T follicular helper cell (primary cell): ENCODE results near the gene HP.
"Not testable (repeated sequence)": the region's sequence is repeated elsewhere in the genome, so short reads cannot be mapped to it uniquely, and the experiment has no call there.

Experiments
- DNase-seq: peaks from one replicate; pipeline ENCODE4 v3.0.0-alpha.2; 2020; ENCODE audit warnings: low read depth
- total RNA-seq, 2 experiments: gene quantifications; one replicate each; lab custom pipeline; 2026; lab: John Stamatoyannopoulos, UW

HP gene, protein sequence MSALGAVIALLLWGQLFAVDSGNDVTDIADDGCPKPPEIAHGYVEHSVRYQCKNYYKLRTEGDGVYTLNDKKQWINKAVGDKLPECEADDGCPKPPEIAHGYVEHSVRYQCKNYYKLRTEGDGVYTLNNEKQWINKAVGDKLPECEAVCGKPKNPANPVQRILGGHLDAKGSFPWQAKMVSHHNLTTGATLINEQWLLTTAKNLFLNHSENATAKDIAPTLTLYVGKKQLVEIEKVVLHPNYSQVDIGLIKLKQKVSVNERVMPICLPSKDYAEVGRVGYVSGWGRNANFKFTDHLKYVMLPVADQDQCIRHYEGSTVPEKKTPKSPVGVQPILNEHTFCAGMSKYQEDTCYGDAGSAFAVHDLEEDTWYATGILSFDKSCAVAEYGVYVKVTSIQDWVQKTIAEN
- 0 reads per million in 2 experiments for total RNA-seq

- not testable (repeated sequence) for DNase-seq
These were observed at the start of gene HP for GRCh38 chr16:72054254-72054847. Gene HP (plus strand): TSS chr16:72054505. CDS start chr16:72054653, 148 bp downstream.

- not testable (repeated sequence) for DNase-seq
These were observed 46.3 kb upstream of the HP start for GRCh38 chr16:72008065-72008423.

DNA sequence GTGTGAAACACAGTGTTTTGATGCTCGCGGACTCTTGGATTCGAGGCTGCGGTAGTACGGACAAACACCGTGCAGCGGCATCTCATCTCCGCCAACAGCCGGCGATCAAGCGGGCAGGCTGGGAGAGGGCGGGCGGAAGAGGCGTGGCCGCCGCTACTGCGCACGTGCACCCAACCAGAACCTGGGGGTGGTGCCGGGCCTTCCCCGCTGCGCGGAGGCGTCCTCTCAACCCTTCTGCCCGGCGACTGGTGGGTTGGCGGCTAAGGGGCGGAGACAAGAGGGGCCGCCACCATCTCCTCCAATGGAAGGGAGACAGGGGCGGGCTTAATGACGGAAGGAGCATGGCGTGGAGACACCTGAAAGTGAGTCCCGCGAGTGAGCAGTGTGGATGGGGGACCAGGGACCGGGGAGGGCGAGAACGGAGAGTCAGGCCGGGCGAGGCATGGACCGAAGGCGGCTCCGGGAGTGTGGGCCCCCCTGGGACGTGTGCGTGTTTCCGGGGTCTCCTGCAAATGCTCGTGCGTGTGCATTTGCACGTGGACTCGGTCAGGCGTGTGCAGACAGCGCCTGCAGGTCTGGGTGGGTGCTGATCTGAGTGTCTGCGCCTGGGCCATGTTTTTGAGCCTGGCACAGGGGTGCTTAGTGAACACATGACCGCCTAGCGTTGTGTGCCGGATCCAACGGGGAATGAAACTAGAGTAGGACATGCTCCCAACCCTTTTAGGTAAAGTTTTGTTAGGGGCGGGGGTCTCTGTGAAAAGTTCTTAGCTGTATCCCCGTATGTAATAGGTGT is 45.7 kb upstream of the HP start, which contains the start of gene DHODH:
TSS of gene DHODH (plus strand) at position 321 of the 793 bp plus-strand sequence. CDS start at position 342, 21 bp downstream.
- DNase-seq, result peak; percentile 97

DNA sequence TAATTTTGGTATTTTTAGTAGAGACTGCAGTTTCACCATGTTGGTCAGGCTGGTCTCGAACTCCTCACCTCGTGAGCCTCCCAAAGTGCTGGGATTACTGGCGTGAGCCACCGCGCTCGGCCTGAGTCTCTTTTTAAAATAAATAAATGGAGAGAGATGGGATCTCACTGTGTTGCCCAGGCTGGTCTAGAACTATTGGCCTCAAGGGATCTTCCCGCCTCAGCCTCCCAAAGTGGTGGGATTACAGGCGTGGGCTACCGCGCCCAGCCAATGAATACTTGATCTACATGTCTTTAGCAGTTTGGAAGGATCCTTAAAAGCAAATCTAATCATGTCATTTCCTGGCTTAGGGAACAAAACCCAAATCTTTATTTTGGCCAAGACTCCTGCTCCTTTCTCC is 44.5 kb upstream of the HP start:
- no peak for DNase-seq

DNA sequence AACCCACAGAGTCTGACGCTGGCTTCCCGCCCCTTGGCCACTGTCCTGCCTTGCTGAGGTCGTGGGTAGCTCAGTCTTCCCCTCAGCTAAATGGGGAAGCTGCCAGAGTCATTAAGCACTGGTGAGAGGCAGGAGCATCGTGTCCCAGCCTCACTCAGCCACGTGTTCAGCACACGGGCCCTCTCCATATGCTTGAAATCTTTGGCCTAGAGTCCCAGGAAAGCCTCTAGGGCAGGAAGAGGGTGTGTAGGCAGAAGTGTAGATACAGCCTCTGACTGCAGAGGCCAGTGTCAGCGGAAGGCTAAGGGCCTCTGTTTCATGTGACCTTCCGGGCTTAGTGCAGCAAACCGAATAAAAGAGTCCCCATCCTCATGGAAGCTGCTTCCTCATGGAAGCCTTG is 41.7 kb upstream of the HP start:
- DNase-seq, result no peak

- DNase-seq, result no peak
These were observed 40.9 kb upstream of the HP start for GRCh38 chr16:72013389-72013788.

GRCh38 chr16:72013888-72014581 is 40.3 kb upstream of the HP start:
- DNase-seq, result no peak

DNA sequence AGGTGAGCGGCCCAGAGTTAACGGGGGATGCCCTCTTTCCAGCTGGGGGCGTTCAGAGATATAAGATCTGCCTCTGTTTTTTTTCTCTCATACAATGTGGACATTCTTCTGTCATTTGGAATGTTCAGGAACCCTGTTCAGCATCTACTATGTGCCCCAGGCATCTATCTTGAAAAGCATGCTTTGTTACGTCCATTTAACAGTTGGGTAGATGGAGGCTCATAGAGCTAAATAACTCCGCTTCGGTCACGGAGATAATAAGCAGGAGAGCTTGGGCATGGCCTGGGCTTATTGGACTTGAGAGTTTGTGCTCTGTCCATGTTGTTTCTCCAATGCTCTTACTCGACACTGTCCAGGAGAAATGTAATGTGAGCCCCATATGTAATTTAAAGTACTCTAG is 39.6 kb upstream of the HP start:
- no peak for DNase-seq

DNA sequence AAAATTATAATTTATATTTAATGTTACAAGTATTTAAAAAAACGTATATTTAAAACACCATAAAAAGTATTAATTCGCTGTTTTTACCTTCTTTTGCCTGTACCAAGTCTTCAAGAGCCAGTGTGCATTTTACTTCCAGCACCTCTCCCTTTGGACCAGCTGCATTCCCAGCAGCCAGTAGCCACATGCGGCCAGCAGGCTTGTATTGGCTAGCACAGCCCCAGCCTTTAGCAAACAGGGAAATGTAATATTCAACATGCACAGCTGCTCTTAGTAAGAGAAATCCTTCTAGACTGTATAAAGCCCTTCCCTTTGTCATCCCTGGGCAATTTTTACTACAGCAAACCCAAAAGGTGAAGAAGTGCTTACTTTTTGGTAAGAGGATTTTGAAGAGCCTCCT is 39.2 kb upstream of the HP start:
- DNase-seq, result no peak

- no peak for DNase-seq
These were observed 35.8 kb upstream of the HP start for GRCh38 chr16:72018470-72018869.

GRCh38 chr16:72021043-72021442 is 33.3 kb upstream of the HP start:
- DNase-seq, result no peak

- DNase-seq, result no peak
These were observed 32.2 kb upstream of the HP start for GRCh38 chr16:72022127-72022526.

DNA sequence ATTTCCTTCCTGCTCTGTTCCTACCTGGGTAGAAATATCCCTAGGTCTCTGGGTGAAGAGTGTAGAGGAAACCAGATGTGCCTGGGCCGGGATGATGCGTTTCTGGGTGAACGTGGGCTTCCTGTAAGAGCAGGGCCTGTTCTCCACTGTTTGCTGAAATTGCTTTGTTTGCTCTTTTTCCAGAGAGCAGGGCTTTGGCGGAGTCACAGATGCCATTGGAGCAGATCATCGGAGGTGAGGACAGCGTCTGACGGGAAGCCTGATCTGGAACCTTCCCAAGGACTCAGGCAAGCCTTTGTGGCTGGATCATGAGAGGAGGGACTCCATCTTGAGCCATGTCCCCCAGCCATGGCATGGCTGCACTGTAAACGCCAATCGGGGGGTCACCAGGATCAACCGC is 30.3 kb upstream of the HP start:
- DNase-seq, result no peak

- no peak for DNase-seq
These were observed 29.4 kb upstream of the HP start for GRCh38 chr16:72024862-72025382.

GRCh38 chr16:72025404-72026114 is 28.7 kb upstream of the HP start:
- DNase-seq, result no peak

DNA sequence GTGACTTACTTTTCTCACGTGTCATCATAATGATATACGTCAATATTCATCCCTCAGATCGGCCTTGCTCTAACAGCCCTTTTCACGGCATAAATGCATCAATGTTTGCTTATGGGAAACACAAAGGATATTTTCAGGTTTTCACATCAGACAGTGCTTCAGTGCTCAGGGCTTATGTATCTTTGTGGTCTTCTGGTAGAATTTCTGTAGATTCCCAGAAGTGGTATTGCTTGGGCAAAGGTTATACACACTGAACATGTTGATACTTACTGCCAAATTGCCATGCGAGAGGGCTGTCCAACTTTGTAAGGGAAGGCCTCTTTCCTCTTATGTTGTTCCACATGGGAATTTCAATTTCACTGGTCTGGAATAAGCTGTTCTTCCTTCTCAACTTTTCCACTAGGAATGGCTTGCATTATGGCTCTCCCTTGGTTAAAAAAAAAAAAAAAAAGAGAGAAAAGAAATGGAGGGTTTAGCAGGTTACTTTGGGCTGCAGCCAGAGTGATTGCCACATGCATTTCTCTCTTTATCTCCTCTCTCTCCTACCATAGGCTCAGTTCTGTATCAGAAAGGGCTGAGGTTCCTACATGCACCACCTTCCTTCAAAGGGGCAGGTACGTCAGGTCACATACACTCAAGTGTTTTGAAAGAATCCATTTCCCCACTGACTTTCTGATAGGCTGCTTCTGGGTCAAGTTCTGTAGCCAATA is 26.5 kb upstream of the HP start:
- no peak for DNase-seq

DNA sequence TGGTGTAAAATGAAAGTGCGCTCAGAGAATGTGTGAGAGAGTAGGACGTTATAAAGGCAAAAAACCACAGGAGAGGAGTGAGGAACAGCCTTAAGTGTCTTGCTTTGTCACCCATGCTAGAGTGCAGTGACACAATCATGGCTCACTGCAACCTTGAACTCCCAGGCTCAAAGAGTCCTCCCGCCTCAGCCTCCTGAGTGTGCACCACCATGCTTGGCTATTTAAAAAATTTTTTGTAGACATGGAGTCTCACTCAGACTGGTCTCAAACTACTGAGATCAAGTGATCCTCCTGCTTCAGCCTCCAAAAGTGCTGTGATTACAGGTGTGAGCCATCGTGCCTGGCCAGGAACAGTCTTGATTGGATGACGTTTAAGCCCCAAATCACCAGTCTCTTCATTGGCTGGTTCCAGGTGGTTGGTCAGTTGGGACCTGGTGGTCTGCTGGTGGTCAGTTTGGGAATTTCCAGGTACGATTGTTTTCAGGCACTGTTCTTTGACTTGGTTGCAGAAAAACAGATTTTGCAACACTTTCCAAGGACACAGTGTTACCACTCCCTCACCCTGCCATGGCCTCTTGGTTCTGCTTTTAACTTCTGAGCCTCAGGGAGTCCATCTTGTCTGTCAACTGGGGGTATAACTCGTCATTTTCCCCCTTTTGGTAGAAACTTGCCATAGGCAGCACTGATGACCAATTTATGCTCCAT is 24.6 kb upstream of the HP start:
- DNase-seq, result no peak

DNA sequence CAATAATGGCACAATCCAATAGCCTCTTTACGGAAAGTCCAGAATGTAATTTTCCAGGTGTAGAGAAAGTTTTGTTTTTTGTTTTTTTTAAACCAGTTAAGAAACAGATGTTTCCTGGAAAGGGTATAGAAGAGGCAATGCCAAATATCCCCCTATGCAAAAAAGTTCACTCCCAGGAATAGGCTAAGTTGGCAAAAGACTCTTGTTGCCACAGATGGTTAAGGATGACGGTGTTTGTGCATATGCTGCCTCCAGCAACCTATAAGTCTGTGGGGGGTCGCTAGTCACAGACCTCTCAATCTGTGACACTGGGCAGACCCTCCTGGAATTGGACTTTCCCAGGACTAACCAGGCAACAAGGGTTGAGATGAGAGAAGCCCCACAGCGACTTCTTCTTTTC is 20.9 kb upstream of the HP start:
- no peak for DNase-seq

DNA sequence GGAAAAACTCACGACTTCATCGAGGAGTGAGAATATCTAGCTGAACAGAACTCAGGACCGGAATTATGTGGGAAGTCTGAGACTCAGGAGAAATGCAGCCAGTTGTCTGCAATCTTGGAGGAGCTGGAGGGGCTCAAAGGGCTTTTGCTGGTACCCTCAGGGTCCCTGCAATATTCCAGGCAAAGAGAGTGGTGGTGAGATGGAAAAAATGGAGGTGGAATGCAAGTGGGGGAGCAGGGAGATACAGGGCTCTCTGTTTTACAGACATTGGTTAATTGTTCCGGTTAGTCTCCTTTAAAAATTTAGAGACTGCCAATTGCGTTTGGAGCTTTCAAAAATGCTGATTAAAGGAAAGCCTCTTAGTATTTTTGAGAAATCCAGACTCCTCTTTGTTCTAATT is 18.2 kb upstream of the HP start:
- DNase-seq, result no peak

DNA sequence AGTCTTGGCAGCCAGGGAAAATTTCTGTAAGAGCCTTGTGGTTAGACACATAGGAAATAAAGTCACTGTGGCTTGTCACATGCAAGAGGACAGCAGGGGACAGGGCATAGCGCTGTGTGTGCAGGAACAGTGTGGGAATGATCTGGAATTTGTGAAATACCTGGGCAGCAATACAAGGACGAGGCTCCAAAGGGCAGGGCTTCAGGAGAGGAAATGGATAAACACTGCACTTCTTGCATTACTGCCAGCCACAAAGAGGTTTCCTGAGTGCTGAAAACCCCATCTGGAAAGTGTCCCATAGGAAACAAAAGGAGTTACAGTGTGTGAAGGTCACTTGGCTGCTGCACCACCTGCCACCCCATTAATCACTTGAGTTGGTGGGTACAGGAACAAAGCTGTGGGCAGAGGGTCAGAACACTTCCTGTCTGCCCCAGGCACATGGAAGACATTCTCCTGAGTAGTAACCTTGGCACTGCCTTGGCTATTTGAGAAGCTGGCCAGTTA is 12.1 kb upstream of the HP start:
- no peak for DNase-seq
